Endothelial cell of umbilical vein (primary cell): ENCODE results near the gene TNFRSF12A. TPM values are rescaled to one million over a fixed set of nuclear protein-coding genes. Genes with fewer than 3 reads are reported as not detected.

Experiments
- BruUV-seq: library from RNA; stranded (reverse); fragments of 400-500 nt; replicated peaks from 2 replicates; lab custom pipeline; 2021; lab: Mats Ljungman, UMichigan
- CTCF ChIA-PET: fragments of 300-600, 350-600 bp; sonication (Branson Sonifier 250); formaldehyde crosslinking; loops from one replicate; lab custom pipeline; 2021; ENCODE audit warnings: antibody characterized with exemption, inconsistent platforms; lab: Charles Lee
- POLR2A ChIA-PET: fragments of 300-600, 350-600 bp; sonication (Branson Sonifier 250); formaldehyde crosslinking; loops from one replicate; lab custom pipeline; 2021; ENCODE audit warnings: antibody characterized with exemption, inconsistent platforms; lab: Charles Lee
- DNase-seq: peaks from one replicate; pipeline ENCODE4 v3.0.0-alpha.2; 2011; ENCODE audit warnings: low read depth, low spot score
- FAIRE-seq: peaks from 2 replicates; lab custom pipeline; 2011; peaks lifted over from hg19 to GRCh38; lab: Jason Lieb, UNC
- H2AFZ ChIP-seq: 2 replicates; pipeline ENCODE4 v1.6.0; 2012; ENCODE audit warnings: low read depth, low read length, control low read depth, inconsistent platforms
- H3K27ac ChIP-seq: 2 replicates; pipeline ENCODE4 v1.5.1; 2011; ENCODE audit warnings: low read depth, mild to moderate bottlenecking, control low read depth, low read length, moderate library complexity; ENCODE audit not compliant: insufficient read depth
- H3K27me3 ChIP-seq, 2 experiments: 2 replicates each; pipeline versions ENCODE4 v1.6.0 to v1.6.1; 2011; ENCODE audit warnings: low read length in 2 of 2, mixed read lengths in 1 of 2; ENCODE audit not compliant: control insufficient read depth in 2 of 2, insufficient read depth in 2 of 2
- H3K36me3 ChIP-seq, 2 experiments: 2 replicates in 1 of 2; 3 replicates in 1 of 2; pipeline ENCODE4 v1.5.1; 2011; ENCODE audit warnings: low read length in 2 of 2, mild to moderate bottlenecking in 1 of 2, moderate library complexity in 1 of 2; ENCODE audit not compliant: control insufficient read depth in 2 of 2, insufficient read depth in 2 of 2; ENCODE audit errors: extremely low read depth in 1 of 2
- H3K4me1 ChIP-seq: 3 replicates; pipeline ENCODE4 v1.5.1; 2011; ENCODE audit warnings: mild to moderate bottlenecking, low read length; ENCODE audit not compliant: control insufficient read depth, insufficient read depth; ENCODE audit errors: extremely low read depth
- H3K4me2 ChIP-seq: 2 replicates; pipeline ENCODE4 v1.6.1; 2011; ENCODE audit warnings: low read length, control low read depth, mixed read lengths; ENCODE audit not compliant: insufficient read depth
- H3K4me3 ChIP-seq, 3 experiments: fragments of 200-600 bp in 1 of 3; sonication (generic), shearing (Covaris generic) in 1 of 3; replicated peaks in 1 of 3; 2 replicates each; pipeline ENCODE4 v1.5.1; 2011 to 2016; ENCODE audit warnings: control low read depth in 3 of 3, low read length in 3 of 3, mild to moderate bottlenecking in 2 of 3, inconsistent platforms in 1 of 3, low read depth in 1 of 3, moderate library complexity in 1 of 3; ENCODE audit not compliant: insufficient read depth in 1 of 3
- H3K79me2 ChIP-seq: 2 replicates; pipeline ENCODE4 v1.6.0; 2012; ENCODE audit warnings: low read length, inconsistent platforms; ENCODE audit not compliant: control insufficient read depth, insufficient read depth
- H3K9ac ChIP-seq: replicated peaks from 2 replicates; pipeline ENCODE3; 2011; ENCODE audit warnings: low read length, control low read depth; ENCODE audit not compliant: insufficient read depth; ENCODE audit errors: extremely low read depth
- H3K9me1 ChIP-seq: replicated peaks from 3 replicates; pipeline ENCODE4 v1.6.0; 2011; ENCODE audit warnings: mild to moderate bottlenecking, low read length; ENCODE audit not compliant: control insufficient read depth, insufficient read depth; ENCODE audit errors: extremely low read depth
- H3K9me3 ChIP-seq: replicated peaks from 2 replicates; pipeline ENCODE4 v1.5.1; 2012; ENCODE audit warnings: low read length, inconsistent platforms; ENCODE audit not compliant: control insufficient read depth, insufficient read depth
- H4K20me1 ChIP-seq: replicated peaks from 2 replicates; pipeline ENCODE3; 2011; ENCODE audit warnings: mild to moderate bottlenecking, low read length; ENCODE audit not compliant: control insufficient read depth, insufficient read depth; ENCODE audit errors: extremely low read depth
- EZH2 ChIP-seq: IDR thresholded peaks from 2 replicates; pipeline ENCODE4 v1.6.1; 2012; ENCODE audit warnings: borderline replicate concordance, low read depth, mild to moderate bottlenecking, moderate library complexity, low read length, inconsistent platforms; ENCODE audit not compliant: severe bottlenecking
- FOS ChIP-seq: IDR thresholded peaks from 2 replicates; pipeline ENCODE4 v1.6.1; 2011; ENCODE audit warnings: mild to moderate bottlenecking, low read length, moderate library complexity, borderline replicate concordance; ENCODE audit not compliant: insufficient read depth
- GATA2 ChIP-seq: IDR thresholded peaks from 2 replicates; pipeline ENCODE4 v1.7.0; 2011; ENCODE audit warnings: low read depth, mild to moderate bottlenecking, moderate library complexity, mixed read lengths, low read length; ENCODE audit not compliant: insufficient read length, insufficient read depth
- JUN ChIP-seq: IDR thresholded peaks from 2 replicates; pipeline ENCODE4 v1.6.1; 2011; ENCODE audit warnings: borderline replicate concordance, low read depth; ENCODE audit not compliant: insufficient read length, insufficient read depth
- MYC ChIP-seq: IDR thresholded peaks from one replicate; pipeline ENCODE4 v1.6.1; 2011; ENCODE audit warnings: mild to moderate bottlenecking, low read depth, low read length
- POLR2A ChIP-seq: IDR thresholded peaks from 2 replicates; pipeline ENCODE4 v1.6.1; 2012; ENCODE audit warnings: low read depth, mild to moderate bottlenecking, control low read depth, low read length
- POLR2AphosphoS5 ChIP-seq: IDR thresholded peaks from 2 replicates; pipeline ENCODE4 v1.6.1; 2012; ENCODE audit warnings: low read depth, mild to moderate bottlenecking, control low read depth, low read length, moderate library complexity; ENCODE audit not compliant: insufficient read depth
- dilution Hi-C: fragments of 300-500 bp; cut with MboI; formaldehyde crosslinking; loops from one replicate; pipeline ENCODE4 v1.15.0; 2019; ENCODE audit warnings: low sequenced_read_pairs; ENCODE audit not compliant: extremely low pct_ligation_motif_present
- intact Hi-C: fragments of 100-400 bp; cut with micrococcal nuclease; formaldehyde crosslinking; loops from one replicate; pipeline ENCODE4 v1.10.0; 2022
- polyA plus RNA-seq, 4 experiments: library from polyadenylated mRNA; depleted of rRNA in 3 of 4; stranded (reverse) in 3 of 4; unstranded in 1 of 4; fragments of >200 nt; gene quantifications; 2 replicates each; pipeline versions ENCODE4 v1.2.1 to v1.2.3, GENCODE V29; 2011 to 2012; ENCODE audit warnings: missing spikeins in 1 of 4
- total RNA-seq: library from RNA; stranded (reverse); gene quantifications from 2 replicates; pipeline ENCODE4 v1.2.3, GENCODE V29; 2021
- TF ChIP-seq, protein P1 (sequence below): IDR thresholded peaks from 2 replicates; pipeline ENCODE4 v1.6.1; 2011; ENCODE audit not compliant: insufficient read depth, insufficient read length
- TF ChIP-seq, protein P2 (sequence below), 2 donors: IDR thresholded peaks; 1 replicate in 1 of 2; 2 replicates in 1 of 2; pipeline ENCODE4 v1.5.1; 2011; ENCODE audit warnings: low read length in 2 of 2, mild to moderate bottlenecking in 2 of 2, moderate library complexity in 2 of 2, control low read depth in 1 of 2, inconsistent platforms in 1 of 2, low read depth in 1 of 2; ENCODE audit not compliant: insufficient read depth in 1 of 2; ENCODE audit errors: extremely low read depth in 1 of 2

TNFRSF12A gene
- total and polyA plus RNA-seq, 2 donors (not counting 3 experiments of a cell fraction or from before 2014, with no cell fraction given), result 162 to 187 TPM

DNA sequence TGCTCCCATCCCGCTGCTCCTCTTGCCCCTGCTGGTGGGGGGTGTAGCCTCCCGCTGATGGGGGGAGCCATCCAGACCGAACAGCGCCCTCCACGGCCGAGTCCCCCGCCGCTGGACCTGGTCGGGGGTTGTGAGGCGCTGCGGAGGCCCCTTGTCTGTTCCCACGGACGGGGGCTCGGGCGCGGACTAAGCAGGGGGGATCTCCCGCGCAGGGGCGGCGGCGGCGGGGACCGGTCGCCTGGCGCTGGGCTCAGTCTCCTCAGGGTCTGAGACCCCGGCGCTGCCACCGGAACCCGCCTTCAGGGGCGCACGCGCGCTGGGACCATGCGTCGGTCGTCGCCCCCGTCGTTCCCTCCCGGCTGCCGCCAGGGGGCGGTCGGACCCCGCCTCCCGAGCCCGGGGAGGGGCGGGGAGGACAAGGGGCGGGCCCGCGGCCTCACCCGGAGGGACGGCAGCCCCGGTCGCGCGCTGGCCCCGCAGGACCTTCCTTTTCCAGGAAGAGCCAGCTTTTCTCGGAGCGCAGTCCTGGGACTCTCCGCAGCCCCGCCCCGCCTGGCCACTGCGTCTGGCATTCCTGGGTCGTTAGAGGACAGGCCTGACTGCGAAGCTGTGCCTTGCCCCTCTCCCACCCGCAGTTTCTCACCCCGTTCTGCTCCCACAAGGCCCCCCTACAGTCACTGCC lies 39.0 kb downstream of the TNFRSF12A start:
- H3K4me1 ChIP-seq, result peaks cover 9% of the 10 kb centered on the region
- POLR2A ChIA-PET, result interaction anchor here (0.6 to 2.1 kb wide), 2 partner anchors 11 to 71 kb away, joined by 3 to 5 read pairs; no protein-coding TSS in a partner anchor
- FAIRE-seq, result peak; percentile 93
- no TSS peak for BruUV-seq
- peak overlapping the region; percentile 58 for H3K27ac ChIP-seq
- H3K36me3 ChIP-seq, result no peaks in the 10 kb centered on the region
- dilution Hi-C loops, result no loop called here
- peak overlapping the region; percentile 73 for H3K9ac ChIP-seq
- peak; percentile 85 for DNase-seq
- no peaks in the 10 kb centered on the region for H3K79me2 ChIP-seq
- H3K27me3 ChIP-seq, result no peaks in the 10 kb centered on the region
- intact Hi-C loops, result loop anchor here (1.0 to 2.0 kb wide), 7 partner anchors 28 to 70 kb away; no protein-coding TSS in a partner anchor
- H3K9me3 ChIP-seq, result no peaks in the 10 kb centered on the region
- no peaks in the 10 kb centered on the region for H3K9me1 ChIP-seq
- H3K4me2 ChIP-seq, result peak overlapping the region; percentile 71
- peak overlapping the region; percentile 82 for H2AFZ ChIP-seq
- TF ChIP-seq EZH2 (no peak), POLR2AphosphoS5 (peak; percentile 82), MYC (no peak), GATA2 (no peak), JUN (no peak), FOS (no peak), POLR2A (peak; percentile 76)
- TF ChIP-seq, protein P1, sequence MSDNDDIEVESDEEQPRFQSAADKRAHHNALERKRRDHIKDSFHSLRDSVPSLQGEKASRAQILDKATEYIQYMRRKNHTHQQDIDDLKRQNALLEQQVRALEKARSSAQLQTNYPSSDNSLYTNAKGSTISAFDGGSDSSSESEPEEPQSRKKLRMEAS, result no peak
- TF ChIP-seq, protein P2, sequence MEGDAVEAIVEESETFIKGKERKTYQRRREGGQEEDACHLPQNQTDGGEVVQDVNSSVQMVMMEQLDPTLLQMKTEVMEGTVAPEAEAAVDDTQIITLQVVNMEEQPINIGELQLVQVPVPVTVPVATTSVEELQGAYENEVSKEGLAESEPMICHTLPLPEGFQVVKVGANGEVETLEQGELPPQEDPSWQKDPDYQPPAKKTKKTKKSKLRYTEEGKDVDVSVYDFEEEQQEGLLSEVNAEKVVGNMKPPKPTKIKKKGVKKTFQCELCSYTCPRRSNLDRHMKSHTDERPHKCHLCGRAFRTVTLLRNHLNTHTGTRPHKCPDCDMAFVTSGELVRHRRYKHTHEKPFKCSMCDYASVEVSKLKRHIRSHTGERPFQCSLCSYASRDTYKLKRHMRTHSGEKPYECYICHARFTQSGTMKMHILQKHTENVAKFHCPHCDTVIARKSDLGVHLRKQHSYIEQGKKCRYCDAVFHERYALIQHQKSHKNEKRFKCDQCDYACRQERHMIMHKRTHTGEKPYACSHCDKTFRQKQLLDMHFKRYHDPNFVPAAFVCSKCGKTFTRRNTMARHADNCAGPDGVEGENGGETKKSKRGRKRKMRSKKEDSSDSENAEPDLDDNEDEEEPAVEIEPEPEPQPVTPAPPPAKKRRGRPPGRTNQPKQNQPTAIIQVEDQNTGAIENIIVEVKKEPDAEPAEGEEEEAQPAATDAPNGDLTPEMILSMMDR (IDR thresholded peaks at IDR 0.05; ENCODE audit: extremely low read depth in 1 of 2, insufficient read depth in 1 of 2, low read depth in 1 of 2, low read length in 2 of 2), result peak; percentile 73 to 84
- peak overlapping the region; percentile 44 to 64 (median 59) for H3K4me3 ChIP-seq
- CTCF ChIA-PET, result interaction anchor here (0.6 to 2.9 kb wide), 34 partner anchors 17 to 113 kb away, joined by 3 to 113 read pairs (median 6); partner anchors contain the start of genes TNFRSF12A, ZNF205, ZNF213 and ZSCAN10
- no peaks in the 10 kb centered on the region for H4K20me1 ChIP-seq
